SK-N-SH treated with all-trans-retinoic acid at 6 μM for 48 hours (cell line): ENCODE data around the gene CCM2.

Experiments used
- ATAC-seq: fragments of 200-7000 bp; cut with Tn5 transposase; 3 replicates; pipeline ENCODE4 v1.9.1; 2020; ENCODE audit warnings: mild to moderate bottlenecking, moderate library complexity
- ARNTL ChIP-seq: fragments of 450-650 bp; formaldehyde crosslinking; IDR thresholded peaks from 2 replicates; pipeline ENCODE4 v1.5.0; 2020; ENCODE audit warnings: low read depth, mild to moderate bottlenecking, moderate library complexity, borderline replicate concordance
- BACH2 ChIP-seq: fragments of 250-450 bp; sonication (Bioruptor Pico); IDR thresholded peaks from 2 replicates; pipeline ENCODE4 v1.9.0; 2021; ENCODE audit warnings: mild to moderate bottlenecking, borderline replicate concordance
- CSDC2 ChIP-seq: fragments of 250-450 bp; sonication (Bioruptor Pico); IDR thresholded peaks from 2 replicates; pipeline ENCODE4 v1.5.0; 2020; ENCODE audit warnings: mild to moderate bottlenecking, moderate library complexity
- ESRRG ChIP-seq: fragments of 250-450 bp; sonication (Bioruptor Pico); IDR thresholded peaks from 2 replicates; pipeline ENCODE4 v1.6.1; 2021; ENCODE audit warnings: mild to moderate bottlenecking
- GLIS3 ChIP-seq: fragments of 250-450 bp; sonication (Bioruptor Pico); IDR thresholded peaks from 2 replicates; pipeline ENCODE4 v1.5.0; 2020; ENCODE audit warnings: mild to moderate bottlenecking, moderate library complexity
- ISL1 ChIP-seq: fragments of 250-450 bp; sonication (Bioruptor Pico); IDR thresholded peaks from 2 replicates; pipeline ENCODE4 v2.1.2; 2022; ENCODE audit warnings: mild to moderate bottlenecking, moderate library complexity
- OSR1 ChIP-seq: fragments of 250-450 bp; sonication (Bioruptor Pico); IDR thresholded peaks from 2 replicates; pipeline ENCODE4 v1.8.0; 2022; ENCODE audit warnings: moderate library complexity, mild to moderate bottlenecking, inconsistent platforms
- PPARA ChIP-seq: fragments of 250-450 bp; sonication (Bioruptor Pico); IDR thresholded peaks from 2 replicates; pipeline ENCODE4 v1.5.0; 2020; ENCODE audit warnings: mild to moderate bottlenecking, borderline replicate concordance
- RARB ChIP-seq: fragments of 250-450 bp; sonication (Bioruptor Pico); IDR thresholded peaks from 2 replicates; pipeline ENCODE4 v1.8.0; 2021; ENCODE audit warnings: mild to moderate bottlenecking, moderate library complexity
- SNAI2 ChIP-seq: fragments of 250-450 bp; sonication (Bioruptor Pico); IDR thresholded peaks from 2 replicates; pipeline ENCODE4 v1.5.0; 2020; ENCODE audit warnings: mild to moderate bottlenecking, moderate library complexity
- TCF4 ChIP-seq: fragments of 250-450 bp; sonication (Bioruptor Pico); IDR thresholded peaks from 2 replicates; pipeline ENCODE4 v1.8.0; 2021; ENCODE audit warnings: mild to moderate bottlenecking, moderate library complexity, borderline replicate concordance
- TOX ChIP-seq: fragments of 250-450 bp; sonication (Bioruptor Pico); IDR thresholded peaks from 2 replicates; pipeline ENCODE4 v1.8.0; 2021; ENCODE audit warnings: mild to moderate bottlenecking, moderate library complexity, borderline replicate concordance
- ZC3H10 ChIP-seq: fragments of 250-450 bp; sonication (Bioruptor Pico); IDR thresholded peaks from 2 replicates; pipeline ENCODE4 v1.5.1; 2021; ENCODE audit warnings: mild to moderate bottlenecking, moderate library complexity
- ZFP3 ChIP-seq: fragments of 250-450 bp; sonication (Bioruptor Pico); IDR thresholded peaks from 2 replicates; pipeline ENCODE4 v1.5.0; 2020; ENCODE audit warnings: mild to moderate bottlenecking, moderate library complexity
- ZFP30 ChIP-seq: fragments of 450-650 bp; formaldehyde crosslinking; IDR thresholded peaks from 2 replicates; pipeline ENCODE4 v1.5.0; 2022; ENCODE audit warnings: mild to moderate bottlenecking, moderate library complexity
- ZNF565 ChIP-seq: fragments of 450-650 bp; formaldehyde crosslinking; conservative IDR thresholded peaks from 2 replicates; pipeline ENCODE4 v1.5.0; 2020; ENCODE audit warnings: low read depth, mild to moderate bottlenecking, moderate library complexity
- ZNF70 ChIP-seq: fragments of 450-650 bp; formaldehyde crosslinking; IDR thresholded peaks from 2 replicates; pipeline ENCODE4 v1.5.0; 2020; ENCODE audit warnings: mild to moderate bottlenecking, moderate library complexity
- ZNF8 ChIP-seq: fragments of 450-650 bp; formaldehyde crosslinking; IDR thresholded peaks from 2 replicates; pipeline ENCODE4 v1.5.0; 2020; ENCODE audit warnings: mild to moderate bottlenecking, moderate library complexity
- TF ChIP-seq, protein P1 (sequence below): fragments of 250-450 bp; sonication (Bioruptor Pico); IDR thresholded peaks from 2 replicates; pipeline ENCODE4 v1.5.1; 2020; ENCODE audit warnings: low read depth, mild to moderate bottlenecking, moderate library complexity
- TF ChIP-seq, protein P2 (sequence below): fragments of 250-450 bp; sonication (Bioruptor Pico); IDR thresholded peaks from 2 replicates; pipeline ENCODE4 v1.5.0; 2020; ENCODE audit warnings: mild to moderate bottlenecking, moderate library complexity
- TF ChIP-seq, protein P3 (sequence below): fragments of 250-450 bp; sonication (Bioruptor Pico); IDR thresholded peaks from 2 replicates; pipeline ENCODE4 v1.8.0; 2020; ENCODE audit warnings: mild to moderate bottlenecking, moderate library complexity, borderline replicate concordance
- TF ChIP-seq, protein P4 (sequence below): fragments of 250-450 bp; sonication (Bioruptor Pico); IDR thresholded peaks from 2 replicates; pipeline ENCODE4 v1.8.0; 2021; ENCODE audit warnings: low read depth, mild to moderate bottlenecking, moderate library complexity, borderline replicate concordance

The CCM2 gene

DNA sequence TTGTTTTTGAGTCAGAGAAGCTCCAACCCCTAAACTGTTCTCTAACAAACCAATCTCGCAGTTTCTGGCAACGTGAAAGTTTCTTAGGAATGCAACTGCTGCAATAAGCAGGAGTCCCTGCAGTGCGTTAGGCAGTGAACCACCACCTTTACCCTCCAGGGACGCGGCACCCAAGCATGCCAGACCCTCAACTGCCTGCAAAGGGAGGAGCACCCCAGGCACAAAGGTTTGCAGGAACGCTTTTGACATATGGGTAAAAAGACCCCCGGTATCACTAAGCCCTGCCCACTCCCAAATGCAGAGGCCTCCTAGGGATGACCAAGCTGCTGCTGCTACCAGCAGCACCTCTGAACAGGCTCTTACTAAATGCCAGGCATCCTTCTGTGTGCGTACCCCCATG lies 106.8 kb downstream of the CCM2 start:
- ATAC-seq: no peak
- no peak for TF ChIP-seq ZNF8 (CRISPR knock-in tag)
- TF ChIP-seq, protein P1, sequence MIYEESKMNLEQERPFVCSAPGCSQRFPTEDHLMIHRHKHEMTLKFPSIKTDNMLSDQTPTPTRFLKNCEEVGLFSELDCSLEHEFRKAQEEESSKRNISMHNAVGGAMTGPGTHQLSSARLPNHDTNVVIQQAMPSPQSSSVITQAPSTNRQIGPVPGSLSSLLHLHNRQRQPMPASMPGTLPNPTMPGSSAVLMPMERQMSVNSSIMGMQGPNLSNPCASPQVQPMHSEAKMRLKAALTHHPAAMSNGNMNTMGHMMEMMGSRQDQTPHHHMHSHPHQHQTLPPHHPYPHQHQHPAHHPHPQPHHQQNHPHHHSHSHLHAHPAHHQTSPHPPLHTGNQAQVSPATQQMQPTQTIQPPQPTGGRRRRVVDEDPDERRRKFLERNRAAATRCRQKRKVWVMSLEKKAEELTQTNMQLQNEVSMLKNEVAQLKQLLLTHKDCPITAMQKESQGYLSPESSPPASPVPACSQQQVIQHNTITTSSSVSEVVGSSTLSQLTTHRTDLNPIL: no peak
- TF ChIP-seq ZC3H10 (CRISPR knock-in tag): no peak
- no peak for TF ChIP-seq OSR1 (CRISPR knock-in tag)
- no peak for TF ChIP-seq ZNF565 (CRISPR knock-in tag)
- TF ChIP-seq TOX (CRISPR knock-in tag): no peak
- TF ChIP-seq SNAI2 (CRISPR knock-in tag): no peak
- TF ChIP-seq, protein P2, sequence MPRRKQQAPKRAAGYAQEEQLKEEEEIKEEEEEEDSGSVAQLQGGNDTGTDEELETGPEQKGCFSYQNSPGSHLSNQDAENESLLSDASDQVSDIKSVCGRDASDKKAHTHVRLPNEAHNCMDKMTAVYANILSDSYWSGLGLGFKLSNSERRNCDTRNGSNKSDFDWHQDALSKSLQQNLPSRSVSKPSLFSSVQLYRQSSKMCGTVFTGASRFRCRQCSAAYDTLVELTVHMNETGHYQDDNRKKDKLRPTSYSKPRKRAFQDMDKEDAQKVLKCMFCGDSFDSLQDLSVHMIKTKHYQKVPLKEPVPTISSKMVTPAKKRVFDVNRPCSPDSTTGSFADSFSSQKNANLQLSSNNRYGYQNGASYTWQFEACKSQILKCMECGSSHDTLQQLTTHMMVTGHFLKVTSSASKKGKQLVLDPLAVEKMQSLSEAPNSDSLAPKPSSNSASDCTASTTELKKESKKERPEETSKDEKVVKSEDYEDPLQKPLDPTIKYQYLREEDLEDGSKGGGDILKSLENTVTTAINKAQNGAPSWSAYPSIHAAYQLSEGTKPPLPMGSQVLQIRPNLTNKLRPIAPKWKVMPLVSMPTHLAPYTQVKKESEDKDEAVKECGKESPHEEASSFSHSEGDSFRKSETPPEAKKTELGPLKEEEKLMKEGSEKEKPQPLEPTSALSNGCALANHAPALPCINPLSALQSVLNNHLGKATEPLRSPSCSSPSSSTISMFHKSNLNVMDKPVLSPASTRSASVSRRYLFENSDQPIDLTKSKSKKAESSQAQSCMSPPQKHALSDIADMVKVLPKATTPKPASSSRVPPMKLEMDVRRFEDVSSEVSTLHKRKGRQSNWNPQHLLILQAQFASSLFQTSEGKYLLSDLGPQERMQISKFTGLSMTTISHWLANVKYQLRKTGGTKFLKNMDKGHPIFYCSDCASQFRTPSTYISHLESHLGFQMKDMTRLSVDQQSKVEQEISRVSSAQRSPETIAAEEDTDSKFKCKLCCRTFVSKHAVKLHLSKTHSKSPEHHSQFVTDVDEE (CRISPR knock-in tag): no peak
- TF ChIP-seq PPARA (CRISPR knock-in tag): no peak
- no peak for TF ChIP-seq TCF4 (CRISPR knock-in tag)
- no peak for TF ChIP-seq ARNTL (CRISPR knock-in tag)
- no peak for TF ChIP-seq ISL1
- TF ChIP-seq CSDC2 (CRISPR knock-in tag): no peak
- TF ChIP-seq ESRRG (CRISPR knock-in tag): no peak
- TF ChIP-seq, protein P3, sequence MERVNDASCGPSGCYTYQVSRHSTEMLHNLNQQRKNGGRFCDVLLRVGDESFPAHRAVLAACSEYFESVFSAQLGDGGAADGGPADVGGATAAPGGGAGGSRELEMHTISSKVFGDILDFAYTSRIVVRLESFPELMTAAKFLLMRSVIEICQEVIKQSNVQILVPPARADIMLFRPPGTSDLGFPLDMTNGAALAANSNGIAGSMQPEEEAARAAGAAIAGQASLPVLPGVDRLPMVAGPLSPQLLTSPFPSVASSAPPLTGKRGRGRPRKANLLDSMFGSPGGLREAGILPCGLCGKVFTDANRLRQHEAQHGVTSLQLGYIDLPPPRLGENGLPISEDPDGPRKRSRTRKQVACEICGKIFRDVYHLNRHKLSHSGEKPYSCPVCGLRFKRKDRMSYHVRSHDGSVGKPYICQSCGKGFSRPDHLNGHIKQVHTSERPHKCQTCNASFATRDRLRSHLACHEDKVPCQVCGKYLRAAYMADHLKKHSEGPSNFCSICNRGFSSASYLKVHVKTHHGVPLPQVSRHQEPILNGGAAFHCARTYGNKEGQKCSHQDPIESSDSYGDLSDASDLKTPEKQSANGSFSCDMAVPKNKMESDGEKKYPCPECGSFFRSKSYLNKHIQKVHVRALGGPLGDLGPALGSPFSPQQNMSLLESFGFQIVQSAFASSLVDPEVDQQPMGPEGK (CRISPR knock-in tag): no peak
- no peak for TF ChIP-seq GLIS3 (CRISPR knock-in tag)
- TF ChIP-seq RARB (CRISPR knock-in tag): no peak
- TF ChIP-seq, protein P4, sequence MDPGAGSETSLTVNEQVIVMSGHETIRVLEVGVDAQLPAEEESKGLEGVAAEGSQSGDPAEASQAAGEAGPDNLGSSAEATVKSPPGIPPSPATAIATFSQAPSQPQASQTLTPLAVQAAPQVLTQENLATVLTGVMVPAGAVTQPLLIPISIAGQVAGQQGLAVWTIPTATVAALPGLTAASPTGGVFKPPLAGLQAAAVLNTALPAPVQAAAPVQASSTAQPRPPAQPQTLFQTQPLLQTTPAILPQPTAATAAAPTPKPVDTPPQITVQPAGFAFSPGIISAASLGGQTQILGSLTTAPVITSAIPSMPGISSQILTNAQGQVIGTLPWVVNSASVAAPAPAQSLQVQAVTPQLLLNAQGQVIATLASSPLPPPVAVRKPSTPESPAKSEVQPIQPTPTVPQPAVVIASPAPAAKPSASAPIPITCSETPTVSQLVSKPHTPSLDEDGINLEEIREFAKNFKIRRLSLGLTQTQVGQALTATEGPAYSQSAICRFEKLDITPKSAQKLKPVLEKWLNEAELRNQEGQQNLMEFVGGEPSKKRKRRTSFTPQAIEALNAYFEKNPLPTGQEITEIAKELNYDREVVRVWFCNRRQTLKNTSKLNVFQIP (CRISPR knock-in tag): no peak
- no peak for TF ChIP-seq BACH2 (CRISPR knock-in tag)
- no peak for TF ChIP-seq ZNF70 (CRISPR knock-in tag)

DNA sequence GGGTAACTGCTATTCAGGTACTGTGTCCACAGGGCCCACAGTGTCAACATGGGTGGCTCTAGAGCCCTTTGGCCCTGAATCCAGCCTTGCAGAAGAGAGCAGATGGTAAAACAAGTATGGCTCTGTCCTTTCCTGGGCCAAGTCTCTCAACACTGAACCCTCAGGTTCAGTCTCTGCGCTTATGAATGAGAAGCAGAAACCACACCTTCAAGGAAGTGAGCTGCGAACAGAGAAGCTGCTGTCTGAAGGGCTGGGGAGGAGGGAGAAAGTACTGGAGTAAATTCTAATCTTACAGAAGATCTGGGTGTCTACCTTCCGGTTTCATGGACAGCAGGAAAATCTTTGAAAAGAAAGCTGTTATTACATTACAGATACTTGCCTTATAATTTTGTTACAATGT lies 107.4 kb downstream of the CCM2 start:
- ATAC-seq: no peak
- no peak for TF ChIP-seq ISL1
- TF ChIP-seq, protein P1: no peak
- no peak for TF ChIP-seq TCF4 (CRISPR knock-in tag)
- TF ChIP-seq ZFP30 (CRISPR knock-in tag): no peak
- no peak for TF ChIP-seq ZFP3 (CRISPR knock-in tag)
- TF ChIP-seq ARNTL (CRISPR knock-in tag): no peak
- no peak for TF ChIP-seq PPARA (CRISPR knock-in tag)
- TF ChIP-seq SNAI2 (CRISPR knock-in tag): no peak
- TF ChIP-seq, protein P3 (CRISPR knock-in tag): no peak
- no peak for TF ChIP-seq ZNF70 (CRISPR knock-in tag)
- no peak for TF ChIP-seq OSR1 (CRISPR knock-in tag)
- TF ChIP-seq BACH2 (CRISPR knock-in tag): no peak
